Neuronal stem cell (in vitro differentiated cells): Measurements from ENCODE around the gene TICRR.

Experiments used
- DNase-seq: peaks from one replicate; pipeline ENCODE4 v3.0.0-alpha.2; 2013; ENCODE audit warnings: low spot score
- H2AFZ ChIP-seq: one replicate; pipeline ENCODE4 v1.6.1; 2013; ENCODE audit warnings: mild to moderate bottlenecking, low read length, inconsistent platforms
- H2AK5ac ChIP-seq: 2 replicates; pipeline ENCODE4 v1.6.1; 2013; ENCODE audit warnings: low read depth, mild to moderate bottlenecking, inconsistent platforms, low read length, moderate library complexity, mixed read lengths
- H2BK120ac ChIP-seq: 2 replicates; pipeline ENCODE4 v1.6.1; 2013; ENCODE audit warnings: low read depth, mild to moderate bottlenecking, inconsistent platforms, low read length, moderate library complexity, mixed read lengths
- H2BK12ac ChIP-seq: one replicate; pipeline ENCODE4 v1.6.1; 2013; ENCODE audit warnings: low read length, inconsistent platforms
- H2BK15ac ChIP-seq: 2 replicates; pipeline ENCODE4 v1.6.1; 2013; ENCODE audit warnings: mild to moderate bottlenecking, low read length, inconsistent platforms, mixed read lengths
- H2BK5ac ChIP-seq: one replicate; pipeline ENCODE4 v1.6.1; 2013; ENCODE audit warnings: inconsistent platforms, mild to moderate bottlenecking, low read length, moderate library complexity
- H3K14ac ChIP-seq: one replicate; pipeline ENCODE4 v1.6.1; 2013; ENCODE audit warnings: low read length, inconsistent platforms
- H3K18ac ChIP-seq: 2 replicates; pipeline ENCODE4 v1.6.1; 2013; ENCODE audit warnings: low read length, inconsistent platforms
- H3K23ac ChIP-seq: 2 replicates; pipeline ENCODE4 v1.6.1; 2013; ENCODE audit warnings: low read depth, mild to moderate bottlenecking, mixed read lengths, low read length, inconsistent platforms; ENCODE audit not compliant: poor library complexity
- H3K27ac ChIP-seq: replicated peaks from 3 replicates; pipeline ENCODE4 v1.5.1; 2013; ENCODE audit warnings: low read length, inconsistent platforms
- H3K27me3 ChIP-seq, 3 experiments: 2 replicates each; pipeline ENCODE4 v1.6.1; 2013; ENCODE audit warnings: low read length in 3 of 3, mild to moderate bottlenecking in 2 of 3, inconsistent platforms in 1 of 3, low read depth in 1 of 3, mixed read lengths in 1 of 3, moderate library complexity in 1 of 3; ENCODE audit not compliant: control insufficient read depth in 3 of 3, insufficient read depth in 3 of 3
- H3K36me3 ChIP-seq, 2 donors: replicated peaks in 1 of 2; 2 replicates each; pipeline ENCODE4 v1.6.1; 2013; ENCODE audit warnings: low read length in 2 of 2; ENCODE audit not compliant: control insufficient read depth in 2 of 2, insufficient read depth in 2 of 2
- H3K4ac ChIP-seq: 2 replicates; pipeline ENCODE4 v1.6.1; 2013; ENCODE audit warnings: inconsistent platforms, mild to moderate bottlenecking, low read length, moderate library complexity
- H3K4me1 ChIP-seq, 2 donors: 1 replicate in 1 of 2; 2 replicates in 1 of 2; pipeline ENCODE4 v1.6.1; 2013; ENCODE audit warnings: low read length in 2 of 2, low read depth in 1 of 2; ENCODE audit not compliant: control insufficient read depth in 2 of 2, insufficient read depth in 1 of 2
- H3K4me2 ChIP-seq: one replicate; pipeline ENCODE4 v1.6.1; 2013; ENCODE audit warnings: mild to moderate bottlenecking, low read length, inconsistent platforms; ENCODE audit not compliant: insufficient read depth, poor library complexity, severe bottlenecking
- H3K4me3 ChIP-seq, 2 donors: 2 replicates each; pipeline ENCODE4 v1.5.1; 2013; ENCODE audit warnings: low read length in 2 of 2, mild to moderate bottlenecking in 2 of 2, inconsistent platforms in 1 of 2, moderate library complexity in 1 of 2
- H3K79me1 ChIP-seq: one replicate; pipeline ENCODE4 v1.6.1; 2013; ENCODE audit warnings: low read depth, mild to moderate bottlenecking, inconsistent platforms, low read length, moderate library complexity
- H3K9ac ChIP-seq: one replicate; pipeline ENCODE4 v1.6.1; 2013; ENCODE audit warnings: mild to moderate bottlenecking, low read depth, low read length, inconsistent platforms; ENCODE audit not compliant: poor library complexity
- H3K9me3 ChIP-seq, 2 donors: replicated peaks in 1 of 2; 2 replicates each; pipeline versions ENCODE3 to v1.6.1; 2013; ENCODE audit warnings: low read length in 2 of 2, mild to moderate bottlenecking in 2 of 2, inconsistent platforms in 1 of 2, low read depth in 1 of 2, mixed read lengths in 1 of 2, moderate library complexity in 1 of 2; ENCODE audit not compliant: control insufficient read depth in 2 of 2, insufficient read depth in 1 of 2
- H4K8ac ChIP-seq: one replicate; pipeline ENCODE4 v1.6.1; 2013; ENCODE audit warnings: low read depth, mild to moderate bottlenecking, inconsistent platforms, low read length, moderate library complexity
- H4K91ac ChIP-seq: one replicate; pipeline ENCODE4 v1.6.1; 2013; ENCODE audit warnings: low read length, low read depth, mild to moderate bottlenecking, inconsistent platforms; ENCODE audit not compliant: poor library complexity
- WGBS, 2 donors: extraction: QIAGEN DNeasy Blood & Tissue Kit; methylation state at CpG; one replicate each; pipeline ENCODE4 v1.1.7; 2013; ENCODE audit warnings: missing lambda C conversion rate in 2 of 2, mixed read lengths in 1 of 2; ENCODE audit not compliant: insufficient read length in 2 of 2, insufficient replicate concordance in 1 of 2; ENCODE audit errors: extremely low coverage in 2 of 2; 5-methylcytosine and 5-hydroxymethylcytosine counted together

TICRR gene

DNA sequence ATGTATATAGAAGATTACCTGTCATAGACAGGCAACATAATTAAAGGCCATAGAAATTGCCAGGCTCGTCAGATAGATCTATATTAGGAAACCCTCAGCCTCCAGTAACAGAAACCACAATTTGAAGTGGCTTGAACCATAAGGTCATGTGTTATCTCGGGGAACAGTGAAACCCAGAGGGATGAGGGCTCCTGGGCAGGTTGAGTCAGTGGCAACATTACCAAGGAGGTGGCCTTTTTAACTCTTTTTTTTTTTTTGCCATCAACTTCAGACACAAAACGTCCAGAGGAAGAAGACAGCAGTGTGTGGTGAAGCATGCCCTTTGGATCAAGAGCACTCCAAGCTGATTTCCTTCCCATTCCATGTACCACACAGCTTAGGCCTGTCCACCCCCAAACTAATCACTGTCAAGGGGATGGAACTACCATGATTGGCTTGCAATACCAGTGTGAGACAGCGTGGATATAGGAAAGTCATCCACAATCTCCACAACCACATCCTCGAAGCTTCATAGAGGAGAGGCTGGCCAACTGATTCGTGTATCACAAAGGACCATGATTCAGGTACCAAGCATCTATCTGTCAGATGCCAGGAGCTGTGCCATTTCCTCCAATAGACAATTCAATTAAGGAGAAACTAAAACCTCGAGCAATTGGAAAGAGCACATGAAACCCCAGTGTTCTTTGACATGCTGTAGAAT lies 81.0 kb downstream of the TICRR start:
- Histone ChIP-seq H3K79me1 (peaks cover 16% of the 10 kb centered on the region), H3K9me3 (peaks cover 0 to 4% of the 10 kb centered on the region in 2 donors), H3K4me3 (no peak overlapping the region)

DNA sequence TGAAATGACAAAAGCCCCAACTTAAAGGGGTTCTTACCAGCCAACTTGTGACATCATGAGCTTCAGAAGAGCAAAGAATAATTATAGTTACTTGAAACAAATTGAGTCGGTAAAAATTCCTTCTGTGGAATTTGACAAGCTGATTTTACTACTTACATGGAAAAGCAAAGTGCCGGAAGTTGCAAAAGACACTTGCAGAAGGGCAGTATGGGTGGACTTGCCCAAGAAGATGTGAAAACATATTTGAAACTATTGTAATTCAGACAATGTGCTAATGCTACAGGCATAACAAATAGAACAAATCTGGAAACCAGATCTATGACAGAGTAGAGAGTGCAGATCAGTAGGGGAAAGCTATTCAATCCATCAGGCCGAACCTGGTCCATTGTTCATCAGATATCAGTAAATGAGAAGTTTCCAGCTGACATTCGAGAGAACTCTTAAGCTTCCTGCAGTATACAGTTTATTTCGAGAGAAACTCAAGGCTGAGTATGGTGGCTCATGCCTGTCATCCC lies 82.5 kb downstream of the TICRR start:
- H3K79me1 ChIP-seq: peaks cover 10% of the 10 kb centered on the region
- H3K27me3 ChIP-seq: peaks cover 0 to 14% (median 3%) of the 10 kb centered on the region in 3 experiments
- H4K91ac ChIP-seq: no peak overlapping the region
- H3K4ac ChIP-seq: no peak overlapping the region
- no peak overlapping the region for H3K4me2 ChIP-seq
- no peak overlapping the region for H2AFZ ChIP-seq
- H3K9ac ChIP-seq: no peak overlapping the region
- no peak overlapping the region for H3K27ac ChIP-seq
- no peak overlapping the region for H3K14ac ChIP-seq
- H3K23ac ChIP-seq: no peak overlapping the region
- H2BK5ac ChIP-seq: no peak overlapping the region
- peaks cover under 1% of the 10 kb centered on the region in 2 donors for H3K36me3 ChIP-seq
- no peak overlapping the region for H2AK5ac ChIP-seq
- H4K8ac ChIP-seq: no peak overlapping the region
- H3K4me1 ChIP-seq: peaks cover 2 to 5% of the 10 kb centered on the region in 2 donors
- H2BK15ac ChIP-seq: no peak overlapping the region
- peaks cover 0 to 4% of the 10 kb centered on the region in 2 donors for H3K9me3 ChIP-seq
- H3K18ac ChIP-seq: no peak overlapping the region
- no peak overlapping the region for H3K4me3 ChIP-seq
- DNase-seq: no peak
- H2BK120ac ChIP-seq: no peak overlapping the region
- no CpG with 5 or more reads among the region's 5 CpGs for WGBS, 2 donors
- no peak overlapping the region for H2BK12ac ChIP-seq

More for the DNA sequence above, 81.0 kb downstream of the TICRR start:
- Histone ChIP-seq H2BK120ac (no peak overlapping the region), H3K23ac (no peak overlapping the region), H3K27me3 (peaks cover 0 to 12% (median 3%) of the 10 kb centered on the region in 3 experiments), H2BK5ac (no peak overlapping the region), H3K4me1 (peaks cover 2 to 5% of the 10 kb centered on the region in 2 donors), H3K9ac (no peak overlapping the region), H3K4ac (no peak overlapping the region), H2AK5ac (no peak overlapping the region), H4K8ac (no peak overlapping the region), H2BK15ac (no peak overlapping the region), H3K27ac (no peak overlapping the region), H4K91ac (no peak overlapping the region), H3K18ac (no peak overlapping the region), H3K4me2 (no peak overlapping the region), H3K14ac (no peak overlapping the region), H2AFZ (no peak overlapping the region), H2BK12ac (no peak overlapping the region), H3K36me3 (peaks cover 7 to 13% of the 10 kb centered on the region in 2 donors)
- no peak for DNase-seq
- no CpG with 5 or more reads among the region's 7 CpGs for WGBS, 2 donors

- peaks cover 2 to 4% of the 10 kb centered on the region in 2 donors for H3K4me1 ChIP-seq
- H3K27ac ChIP-seq: no peak overlapping the region
- H3K9me3 ChIP-seq: peaks cover 0 to 4% of the 10 kb centered on the region in 2 donors
- H3K79me1 ChIP-seq: peaks cover 9% of the 10 kb centered on the region
- H2BK15ac ChIP-seq: no peak overlapping the region
- H3K27me3 ChIP-seq: peaks cover 0 to 17% (median 3%) of the 10 kb centered on the region in 3 experiments
- no CpG with 5 or more reads among the region's 2 CpGs for WGBS, 2 donors
- no peaks in the 10 kb centered on the region for H3K36me3 ChIP-seq
- no peak overlapping the region for H3K14ac ChIP-seq
- no peak overlapping the region for H3K4me2 ChIP-seq
- no peak overlapping the region for H4K8ac ChIP-seq
- no peak overlapping the region for H2BK5ac ChIP-seq
- no peak overlapping the region for H2AFZ ChIP-seq
- no peak overlapping the region for H2BK120ac ChIP-seq
- no peak overlapping the region for H3K9ac ChIP-seq
- H4K91ac ChIP-seq: no peak overlapping the region
- no peak overlapping the region for H3K18ac ChIP-seq
- no peak overlapping the region for H2AK5ac ChIP-seq
- no peak overlapping the region for H3K4me3 ChIP-seq
- H2BK12ac ChIP-seq: no peak overlapping the region
- H3K4ac ChIP-seq: no peak overlapping the region
- DNase-seq: no peak
- no peak overlapping the region for H3K23ac ChIP-seq
These were observed 84.0 kb downstream of the TICRR start for GRCh38 chr15:89659295-89659694.

GRCh38 chr15:89660556-89660955 lies 85.3 kb downstream of the TICRR start:
- Histone ChIP-seq H3K9ac (no peak overlapping the region), H2BK15ac (no peak overlapping the region), H3K4me1 (peaks cover under 1 to 5% of the 10 kb centered on the region in 2 donors), H2AFZ (no peak overlapping the region), H3K79me1 (no peaks in the 10 kb centered on the region), H3K36me3 (no peaks in the 10 kb centered on the region), H4K91ac (no peak overlapping the region), H3K18ac (no peak overlapping the region), H3K9me3 (peaks cover 0 to 4% of the 10 kb centered on the region in 2 donors), H2AK5ac (no peak overlapping the region), H3K27me3 (peaks cover 0 to 26% (median 10%) of the 10 kb centered on the region in 3 experiments), H3K4ac (no peak overlapping the region), H2BK12ac (no peak overlapping the region), H3K4me2 (no peak overlapping the region), H4K8ac (no peak overlapping the region), H2BK5ac (no peak overlapping the region), H3K23ac (no peak overlapping the region), H3K14ac (no peak overlapping the region), H2BK120ac (no peak overlapping the region), H3K27ac (no peak overlapping the region), H3K4me3 (no peak overlapping the region)
- no peak for DNase-seq
- no CpG with 5 or more reads among the region's 2 CpGs for WGBS, 2 donors
